HUES48 (cell line): ENCODE results near the gene BCKDHB.
A peak's percentile ranks its signal among the peaks of the same experiment; 100 is the strongest.
"Not testable (repeated sequence)": the region's sequence is repeated elsewhere in the genome, so short reads cannot be mapped to it uniquely, and the experiment has no call there.

Source experiments
- H3K27ac ChIP-seq: one replicate; pipeline ENCODE4 v1.7.0; 2013; ENCODE audit warnings: low read depth, low read length, inconsistent platforms
- H3K27me3 ChIP-seq: 2 replicates; pipeline ENCODE4 v1.6.1; 2013; ENCODE audit warnings: mild to moderate bottlenecking, low read length; ENCODE audit not compliant: control insufficient read depth, insufficient read depth
- H3K36me3 ChIP-seq: 2 replicates; pipeline ENCODE4 v1.6.1; 2013; ENCODE audit warnings: low read length; ENCODE audit not compliant: control insufficient read depth, insufficient read depth
- H3K4me1 ChIP-seq: 2 replicates; pipeline ENCODE4 v1.6.1; 2013; ENCODE audit warnings: mild to moderate bottlenecking, low read length; ENCODE audit not compliant: control insufficient read depth, insufficient read depth
- H3K4me3 ChIP-seq: 2 replicates; pipeline ENCODE4 v1.5.1; 2013; ENCODE audit warnings: mild to moderate bottlenecking, low read depth, low read length
- H3K9ac ChIP-seq: 2 replicates; pipeline ENCODE4 v1.6.1; 2013; ENCODE audit warnings: mild to moderate bottlenecking, low read depth, low read length, moderate library complexity
- H3K9me3 ChIP-seq: 2 replicates; pipeline ENCODE4 v1.6.1; 2013; ENCODE audit warnings: low read length; ENCODE audit not compliant: control insufficient read depth, insufficient read depth

The BCKDHB gene

DNA sequence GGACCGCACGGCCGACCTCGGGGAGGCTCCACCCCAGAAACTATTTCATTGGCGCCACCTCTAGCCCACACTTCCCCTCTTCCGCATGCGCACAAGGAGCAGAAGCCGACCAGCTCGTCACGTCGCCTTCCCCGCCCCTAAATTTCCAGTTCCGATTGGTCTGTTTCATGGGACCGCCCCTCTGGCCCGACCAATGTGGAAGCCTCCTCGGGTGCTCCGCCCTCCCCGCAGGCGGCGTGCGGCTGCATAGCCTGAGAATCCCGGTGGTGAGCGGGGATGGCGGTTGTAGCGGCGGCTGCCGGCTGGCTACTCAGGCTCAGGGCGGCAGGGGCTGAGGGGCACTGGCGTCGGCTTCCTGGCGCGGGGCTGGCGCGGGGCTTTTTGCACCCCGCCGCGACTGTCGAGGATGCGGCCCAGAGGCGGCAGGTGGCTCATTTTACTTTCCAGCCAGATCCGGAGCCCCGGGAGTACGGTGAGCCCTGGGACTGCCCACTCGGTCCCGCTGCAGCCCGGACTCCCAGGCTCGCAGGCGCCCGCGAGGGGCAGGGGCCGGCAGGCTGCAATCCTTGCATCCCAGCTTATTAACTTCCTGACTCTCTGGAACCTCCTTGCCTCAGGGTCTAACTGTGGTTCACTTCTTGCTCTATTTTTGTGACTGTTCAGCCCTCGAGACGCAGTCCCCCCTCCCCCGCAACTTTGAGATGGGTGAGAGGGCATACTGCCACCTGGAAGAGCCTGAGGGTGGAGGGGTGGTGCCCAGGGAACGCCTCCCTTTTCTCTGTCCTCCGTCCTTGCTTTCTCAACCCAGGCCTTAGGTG is at the start of gene BCKDHB:
TSS of gene BCKDHB (plus strand) at position 254 of the 818 bp plus-strand sequence. CDS start at position 277, 23 bp downstream.
- H3K27me3 ChIP-seq = no peaks in the 10 kb centered on the region
- H3K9me3 ChIP-seq = no peaks in the 10 kb centered on the region
- peak within 1 kb of the TSS; percentile 88 for H3K27ac ChIP-seq
- peak within 1 kb of the TSS; percentile 71 for H3K9ac ChIP-seq
- peak within 1 kb of the TSS; percentile 93 for H3K4me3 ChIP-seq
- H3K4me1 ChIP-seq = peaks cover 16% of the 10 kb centered on the region; the same call in 1 of the 2 replicates
- no peaks in the 10 kb centered on the region for H3K36me3 ChIP-seq

DNA sequence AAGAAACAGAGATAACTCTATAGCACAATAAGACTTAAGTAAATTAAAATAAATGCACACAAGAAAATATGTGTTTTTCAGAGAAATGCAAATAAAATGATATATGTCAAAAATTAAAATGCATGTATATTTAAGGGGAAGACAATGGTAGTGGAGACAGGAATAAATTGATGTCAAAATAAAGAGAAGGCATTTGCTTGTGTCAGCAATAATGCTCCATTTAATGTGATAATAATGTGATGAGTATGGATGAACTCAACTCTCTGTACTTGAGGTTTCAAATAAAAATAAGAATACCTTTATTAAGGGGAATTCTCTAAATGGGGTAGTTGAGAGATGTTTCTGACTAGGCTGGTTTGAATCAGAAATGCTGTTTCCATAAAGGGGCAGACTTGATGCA is 45.7 kb upstream of the BCKDHB start:
- no peak overlapping the region for H3K9ac ChIP-seq
- no peaks in the 10 kb centered on the region for H3K9me3 ChIP-seq
- no peak overlapping the region for H3K4me3 ChIP-seq
- H3K36me3 ChIP-seq = 0 out of 2 replicates have a peak, but pooled peaks cover 4% of the 10 kb centered on the region
- H3K27ac ChIP-seq = no peak overlapping the region
- no peaks in the 10 kb centered on the region for H3K4me1 ChIP-seq
- H3K27me3 ChIP-seq = no peaks in the 10 kb centered on the region

DNA sequence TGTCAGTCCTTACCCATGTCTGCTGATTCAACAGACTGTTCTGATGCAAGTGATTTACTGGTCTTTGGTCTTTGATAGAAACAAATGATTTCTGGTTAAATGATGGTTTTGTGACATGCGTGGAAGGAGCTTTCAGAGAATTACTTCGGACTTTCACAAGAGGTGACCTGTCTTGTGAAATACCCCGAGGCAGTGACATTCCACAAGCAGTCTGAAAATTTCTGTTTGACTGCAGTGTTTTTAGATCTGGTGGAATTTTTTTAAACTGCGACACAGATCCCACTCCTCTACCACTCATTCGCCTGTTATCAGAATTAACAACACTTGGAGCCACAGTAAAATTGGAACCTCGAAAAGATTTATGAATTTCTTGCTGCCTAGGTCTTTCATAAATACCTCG is 38.3 kb upstream of the BCKDHB start:
- H3K27me3 ChIP-seq, H3K36me3 ChIP-seq, H3K27ac ChIP-seq, H3K9me3 ChIP-seq, H3K4me1 ChIP-seq, H3K4me3 ChIP-seq, H3K9ac ChIP-seq: not testable (repeated sequence)

GRCh38 chr6:80070431-80070830 is 36.0 kb upstream of the BCKDHB start:
- not testable (repeated sequence) for H3K9ac ChIP-seq, H3K27me3 ChIP-seq, H3K4me3 ChIP-seq, H3K36me3 ChIP-seq, H3K27ac ChIP-seq, H3K9me3 ChIP-seq, H3K4me1 ChIP-seq

GRCh38 chr6:80077067-80077466 is 29.4 kb upstream of the BCKDHB start:
- Histone ChIP-seq H3K9ac (no peak overlapping the region), H3K9me3 (no peaks in the 10 kb centered on the region), H3K36me3 (no peaks in the 10 kb centered on the region), H3K4me1 (peaks cover 5% of the 10 kb centered on the region; the same call in 1 of the 2 replicates), H3K27ac (no peak overlapping the region), H3K27me3 (no peaks in the 10 kb centered on the region), H3K4me3 (no peak overlapping the region)

- Histone ChIP-seq H3K27ac (no peak overlapping the region), H3K27me3 (no peaks in the 10 kb centered on the region), H3K9ac (no peak overlapping the region), H3K4me1 (no peaks in the 10 kb centered on the region), H3K36me3 (no peaks in the 10 kb centered on the region), H3K4me3 (no peak overlapping the region), H3K9me3 (no peaks in the 10 kb centered on the region)
Observed at GRCh38 chr6:80088637-80089036, 17.8 kb upstream of the BCKDHB start.

DNA sequence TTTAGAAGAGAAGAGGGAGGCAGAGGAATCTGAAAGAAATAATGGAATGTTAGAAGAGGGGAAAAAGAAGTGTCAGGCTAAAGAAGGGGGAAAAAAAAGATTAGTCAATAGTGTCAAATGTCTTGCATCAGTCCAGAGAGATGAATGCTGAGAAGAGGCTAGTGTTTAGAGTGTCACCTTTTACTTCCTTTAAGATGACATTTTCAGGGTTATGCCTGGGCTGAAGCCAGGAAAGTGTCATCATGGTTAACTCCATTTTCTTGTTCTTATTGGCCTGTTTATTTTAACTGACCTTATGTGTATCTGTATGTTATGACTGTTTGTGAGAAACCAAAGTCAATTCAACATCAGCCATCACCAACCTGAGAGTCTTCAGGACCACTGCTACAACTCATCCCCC is 15.0 kb upstream of the BCKDHB start:
- H3K9ac ChIP-seq = no peak overlapping the region
- H3K9me3 ChIP-seq = no peaks in the 10 kb centered on the region
- H3K4me3 ChIP-seq = no peak overlapping the region
- H3K4me1 ChIP-seq = no peaks in the 10 kb centered on the region
- H3K27ac ChIP-seq = no peak overlapping the region
- H3K27me3 ChIP-seq = no peaks in the 10 kb centered on the region
- H3K36me3 ChIP-seq = no peaks in the 10 kb centered on the region

GRCh38 chr6:80094017-80094416 is 12.5 kb upstream of the BCKDHB start:
- Histone ChIP-seq H3K27me3 (no peaks in the 10 kb centered on the region), H3K4me3 (no peak overlapping the region), H3K36me3 (no peaks in the 10 kb centered on the region), H3K4me1 (no peaks in the 10 kb centered on the region), H3K9ac (no peak overlapping the region), H3K9me3 (no peaks in the 10 kb centered on the region), H3K27ac (no peak overlapping the region)

DNA sequence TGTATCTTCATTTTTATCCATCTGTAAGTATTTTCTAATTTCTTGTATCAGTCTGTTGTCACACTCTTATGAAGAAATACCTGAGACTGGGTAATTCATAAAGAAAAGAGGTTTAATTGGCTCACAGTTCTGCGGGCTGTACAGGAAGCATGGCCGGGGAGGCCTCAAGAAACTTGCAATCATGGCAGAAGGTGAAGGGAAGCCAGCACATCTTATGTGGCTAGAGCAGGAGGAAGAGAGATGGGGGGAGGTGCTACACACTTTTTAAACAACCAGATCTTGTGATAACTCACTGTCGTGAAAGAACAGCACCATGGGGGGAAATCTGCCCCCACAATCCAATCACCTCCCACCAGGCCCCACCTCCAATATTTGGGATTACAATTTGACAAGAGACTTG is 10.9 kb upstream of the BCKDHB start:
- H3K4me1 ChIP-seq = no peaks in the 10 kb centered on the region
- H3K27ac ChIP-seq = no peak overlapping the region
- no peaks in the 10 kb centered on the region for H3K27me3 ChIP-seq
- no peaks in the 10 kb centered on the region for H3K36me3 ChIP-seq
- no peak overlapping the region for H3K9ac ChIP-seq
- no peaks in the 10 kb centered on the region for H3K9me3 ChIP-seq
- no peak overlapping the region for H3K4me3 ChIP-seq

DNA sequence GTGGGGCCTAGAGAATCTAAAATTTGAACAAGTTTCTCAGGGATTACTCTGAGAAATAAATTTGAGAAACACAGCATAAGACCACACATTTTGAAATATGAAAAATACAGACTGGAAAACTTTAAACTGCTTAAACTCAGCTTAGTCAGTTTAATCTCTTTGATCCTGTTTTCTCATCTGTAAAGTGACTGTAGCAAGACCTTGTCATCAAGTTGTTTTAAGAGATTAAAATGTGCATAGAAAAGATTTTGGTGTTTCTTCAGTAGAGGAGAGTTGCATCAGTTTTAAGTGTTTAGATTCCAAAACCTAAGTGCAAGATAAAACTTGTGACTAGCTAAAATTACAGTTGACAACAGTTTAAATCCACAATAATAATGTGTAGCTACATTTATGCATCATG is 8.1 kb upstream of the BCKDHB start:
- no peaks in the 10 kb centered on the region for H3K4me1 ChIP-seq
- H3K27me3 ChIP-seq = no peaks in the 10 kb centered on the region
- H3K9ac ChIP-seq = no peak overlapping the region
- no peak overlapping the region for H3K27ac ChIP-seq
- H3K4me3 ChIP-seq = no peak overlapping the region
- no peaks in the 10 kb centered on the region for H3K36me3 ChIP-seq
- H3K9me3 ChIP-seq = no peaks in the 10 kb centered on the region

DNA sequence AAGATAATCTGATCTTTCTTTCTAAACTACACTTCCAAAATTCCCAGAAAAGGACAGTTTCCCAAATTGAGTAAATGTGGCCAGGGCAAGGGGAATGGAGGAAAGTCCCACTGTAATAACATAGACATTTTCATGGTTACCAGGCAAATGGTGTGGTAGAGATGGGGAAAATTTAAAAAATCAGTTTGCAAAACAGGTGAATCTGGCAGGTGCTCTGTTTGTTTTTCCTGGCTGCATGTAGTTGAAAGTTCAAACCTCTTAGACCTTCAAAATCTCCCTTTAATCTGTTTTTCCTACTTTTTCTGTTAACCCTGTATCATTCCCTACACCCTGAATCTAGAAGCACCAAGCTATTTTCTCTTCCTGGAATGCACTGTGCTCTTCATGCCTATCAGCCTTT is 2.0 kb upstream of the BCKDHB start:
- Histone ChIP-seq H3K27me3 (no peaks in the 10 kb centered on the region), H3K9me3 (no peaks in the 10 kb centered on the region), H3K36me3 (no peaks in the 10 kb centered on the region), H3K4me1 (peaks cover 16% of the 10 kb centered on the region; the same call in 1 of the 2 replicates), H3K4me3 (no peak overlapping the region), H3K27ac (no peak overlapping the region), H3K9ac (no peak overlapping the region)
